Erythroblast (primary cell): Measurements from ENCODE around the gene CAMK1D.

Source experiments
- GATA1 ChIP-seq: IDR thresholded peaks from 2 replicates; pipeline ENCODE4 v1.6.1; 2011; ENCODE audit warnings: low read depth, mild to moderate bottlenecking, control low read depth, low read length, moderate library complexity
- POLR2A ChIP-seq: IDR thresholded peaks from 2 replicates; pipeline ENCODE4 v1.6.1; 2011; ENCODE audit warnings: mild to moderate bottlenecking, low read length

DNA sequence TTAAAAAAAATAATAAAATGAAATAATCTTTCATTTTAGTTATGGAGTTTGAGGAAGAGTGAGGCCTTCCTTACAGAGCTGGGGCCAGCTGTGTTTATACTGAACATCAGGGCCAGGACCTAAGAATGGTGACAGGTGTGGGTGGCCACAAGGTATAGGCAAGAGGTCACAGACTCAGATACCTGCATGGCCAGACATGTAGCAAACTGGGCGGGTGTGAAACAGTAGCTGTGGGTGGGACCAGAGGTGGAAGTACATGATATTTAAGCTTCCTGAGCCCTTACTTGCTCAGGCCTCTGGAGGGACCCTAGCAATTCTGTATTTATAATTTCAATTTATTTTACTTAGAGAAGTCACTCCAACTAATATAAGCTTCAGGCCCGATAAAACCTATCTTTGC lies 27.7 kb upstream of the CAMK1D start:
- TF ChIP-seq POLR2A = no peak
- TF ChIP-seq GATA1 = no peak
